H7 (cell line): ENCODE data around the gene MRPL44. TPM values are rescaled to one million over a fixed set of nuclear protein-coding genes. Genes with fewer than 3 reads are reported as not detected.
A peak's percentile ranks its signal among the peaks of the same experiment; 100 is the strongest.

ENCODE experiments used
- DNase-seq: peaks from one replicate; pipeline ENCODE4 v3.0.0; 2012
- H3K27me3 ChIP-seq: 2 replicates; pipeline ENCODE4 v1.6.0; 2011; ENCODE audit warnings: mild to moderate bottlenecking, low read length; ENCODE audit not compliant: control insufficient read depth, insufficient read depth
- H3K36me3 ChIP-seq: replicated peaks from 2 replicates; pipeline ENCODE4 v1.5.1; 2011; ENCODE audit warnings: low read length; ENCODE audit not compliant: control insufficient read depth, insufficient read depth
- H3K4me3 ChIP-seq: 2 replicates; pipeline ENCODE4 v1.5.1; 2011; ENCODE audit warnings: low read depth, mild to moderate bottlenecking, control low read depth, low read length, moderate library complexity; ENCODE audit not compliant: insufficient read depth
- total RNA-seq: library from RNA; depleted of rRNA; stranded (reverse); fragments of >200 nt; shearing (Covaris generic); gene quantifications from 2 replicates; pipeline ENCODE4 v1.2.3, GENCODE V29; 2014; rRNA removed

Gene MRPL44
- total RNA-seq = 80.7 and 88.1 TPM in 2 replicates

- peaks cover 14% of the 10 kb centered on the region for H3K36me3 ChIP-seq
- DNase-seq = peak; percentile 95
- H3K4me3 ChIP-seq = peak within 1 kb of the TSS; percentile 86
These were observed at the start of gene MRPL44 for GRCh38 chr2:223957092-223957851. Gene MRPL44, plus strand, starts transcription at chr2:223957463. Its CDS starts 10 bp downstream, at chr2:223957473.

GRCh38 chr2:223908304-223908998 lies 48.8 kb upstream of the MRPL44 start:
- Histone ChIP-seq H3K4me3 (no peak overlapping the region), H3K27me3 (no peaks in the 10 kb centered on the region), H3K36me3 (peaks cover 3% of the 10 kb centered on the region)
- DNase-seq = no peak

More at GRCh38 chr2:223957092-223957851, at the start of gene MRPL44:
- no peaks in the 10 kb centered on the region for H3K27me3 ChIP-seq

GRCh38 chr2:223909001-223909741 lies 48.1 kb upstream of the MRPL44 start:
- DNase-seq = no peak
- no peak overlapping the region for H3K4me3 ChIP-seq

GRCh38 chr2:223914324-223914723 lies 42.9 kb upstream of the MRPL44 start:
- Histone ChIP-seq H3K27me3 (no peaks in the 10 kb centered on the region), H3K36me3 (peaks cover 10% of the 10 kb centered on the region), H3K4me3 (no peak overlapping the region)
- DNase-seq = no peak

More at GRCh38 chr2:223909001-223909741, 48.1 kb upstream of the MRPL44 start:
- Histone ChIP-seq H3K36me3 (peaks cover 3% of the 10 kb centered on the region), H3K27me3 (no peaks in the 10 kb centered on the region)

- peaks cover 10% of the 10 kb centered on the region for H3K36me3 ChIP-seq
- no peaks in the 10 kb centered on the region for H3K27me3 ChIP-seq
- no peak for DNase-seq
- H3K4me3 ChIP-seq = no peak overlapping the region
These were observed 42.2 kb upstream of the MRPL44 start for GRCh38 chr2:223915071-223915470.

- H3K4me3 ChIP-seq = no peak overlapping the region
- no peak for DNase-seq
- H3K36me3 ChIP-seq = peaks cover 10% of the 10 kb centered on the region
- H3K27me3 ChIP-seq = no peaks in the 10 kb centered on the region
These were observed 40.9 kb upstream of the MRPL44 start for GRCh38 chr2:223916181-223916920.

GRCh38 chr2:223918671-223919134 lies 38.6 kb upstream of the MRPL44 start:
- H3K4me3 ChIP-seq = no peak overlapping the region
- no peak for DNase-seq
- H3K27me3 ChIP-seq = no peaks in the 10 kb centered on the region
- H3K36me3 ChIP-seq = peaks cover 7% of the 10 kb centered on the region

GRCh38 chr2:223920109-223920508 lies 37.2 kb upstream of the MRPL44 start:
- H3K27me3 ChIP-seq = no peaks in the 10 kb centered on the region
- peaks cover 6% of the 10 kb centered on the region for H3K36me3 ChIP-seq
- DNase-seq = peak; percentile 32
- H3K4me3 ChIP-seq = no peak overlapping the region

GRCh38 chr2:223921204-223921603 lies 36.1 kb upstream of the MRPL44 start:
- H3K4me3 ChIP-seq = no peak overlapping the region
- peaks cover 5% of the 10 kb centered on the region for H3K36me3 ChIP-seq
- no peaks in the 10 kb centered on the region for H3K27me3 ChIP-seq
- no peak for DNase-seq

GRCh38 chr2:223922308-223922707 lies 35.0 kb upstream of the MRPL44 start:
- H3K4me3 ChIP-seq = no peak overlapping the region
- H3K27me3 ChIP-seq = no peaks in the 10 kb centered on the region
- DNase-seq = no peak
- H3K36me3 ChIP-seq = no peaks in the 10 kb centered on the region

- Histone ChIP-seq H3K36me3 (peaks cover 1% of the 10 kb centered on the region), H3K27me3 (no peaks in the 10 kb centered on the region), H3K4me3 (no peak overlapping the region)
- DNase-seq = no peak
These were observed 33.3 kb upstream of the MRPL44 start for GRCh38 chr2:223923976-223924375.

GRCh38 chr2:223925106-223925505 lies 32.2 kb upstream of the MRPL44 start:
- H3K4me3 ChIP-seq = no peak overlapping the region
- no peak for DNase-seq
- H3K36me3 ChIP-seq = peaks cover 1% of the 10 kb centered on the region
- no peaks in the 10 kb centered on the region for H3K27me3 ChIP-seq

GRCh38 chr2:223928113-223929006 lies 28.9 kb upstream of the MRPL44 start:
- no peak for DNase-seq
- H3K27me3 ChIP-seq = no peaks in the 10 kb centered on the region
- no peak overlapping the region for H3K4me3 ChIP-seq
- H3K36me3 ChIP-seq = peaks cover 1% of the 10 kb centered on the region
